HG03469 (cell line): Measurements from ENCODE around the gene AFF1.
A peak's percentile ranks its signal among the peaks of the same experiment; 100 is the strongest.
"Not testable (repeated sequence)": the region's sequence is repeated elsewhere in the genome, so short reads cannot be mapped to it uniquely, and the experiment has no call there.

Source experiments
- ATAC-seq: cut with Tn5 transposase; IDR thresholded peaks from one replicate; pipeline ENCODE4 v1.9.1; 2021; ENCODE audit warnings: mild to moderate bottlenecking, moderate library complexity, moderate number of reproducible peaks; ENCODE audit not compliant: unreplicated experiment

The AFF1 gene

GRCh38 chr4:87073199-87074120 is 138.6 kb downstream of the AFF1 start:
- ATAC-seq, result peak; percentile 88

GRCh38 chr4:87074121-87074488 is 139.3 kb downstream of the AFF1 start:
- ATAC-seq, result peak; percentile 25

- ATAC-seq, result no peak
Measured at GRCh38 chr4:87075876-87076275, 141.1 kb downstream of the AFF1 start.

GRCh38 chr4:87076690-87077358 is 142.0 kb downstream of the AFF1 start:
- ATAC-seq, result no peak

- ATAC-seq, result no peak
Measured at GRCh38 chr4:87077914-87078585, 143.2 kb downstream of the AFF1 start.

GRCh38 chr4:87078987-87079486 is 144.2 kb downstream of the AFF1 start:
- no peak for ATAC-seq

GRCh38 chr4:87079967-87080366 is 145.2 kb downstream of the AFF1 start:
- ATAC-seq, result no peak

- no peak for ATAC-seq
Measured at GRCh38 chr4:87080462-87080861, 145.7 kb downstream of the AFF1 start.

GRCh38 chr4:87081826-87082225 is 147.0 kb downstream of the AFF1 start:
- no peak for ATAC-seq

- ATAC-seq, result not testable (repeated sequence)
Measured at GRCh38 chr4:87085732-87086131, 150.9 kb downstream of the AFF1 start.

- no peak for ATAC-seq
Measured at GRCh38 chr4:87086143-87086805, 151.5 kb downstream of the AFF1 start.

- no peak for ATAC-seq
Measured at GRCh38 chr4:87087015-87087414, 152.2 kb downstream of the AFF1 start.

- no peak for ATAC-seq
Measured at GRCh38 chr4:87087420-87087819, 152.6 kb downstream of the AFF1 start.

GRCh38 chr4:87088186-87088585 is 153.4 kb downstream of the AFF1 start:
- no peak for ATAC-seq

- ATAC-seq, result no peak
Measured at GRCh38 chr4:87089368-87089767, 154.6 kb downstream of the AFF1 start.

GRCh38 chr4:87090305-87090704 is 155.5 kb downstream of the AFF1 start:
- ATAC-seq, result no peak

GRCh38 chr4:87092389-87093141 is 157.8 kb downstream of the AFF1 start:
- ATAC-seq, result no peak

GRCh38 chr4:87093443-87094123 is 158.8 kb downstream of the AFF1 start:
- ATAC-seq, result peak; percentile 57

GRCh38 chr4:87097075-87097474 is 162.3 kb downstream of the AFF1 start:
- no peak for ATAC-seq

- no peak for ATAC-seq
Measured at GRCh38 chr4:87100168-87100567, 165.4 kb downstream of the AFF1 start.
